MCF 10A (cell line): ENCODE measurements around the gene RGS13. TPM values are rescaled to one million over a fixed set of nuclear protein-coding genes. Genes with fewer than 3 reads are reported as not detected.

Source experiments
- BruUV-seq: library from RNA; stranded (reverse); fragments of 400-500 nt; replicated peaks from 2 replicates; lab custom pipeline; 2021; lab: Mats Ljungman, UMichigan
- CTCF ChIA-PET: fragments of 300-600 bp; sonication (Branson Sonifier 250); formaldehyde crosslinking; extraction: SDS; loops from one replicate; lab custom pipeline; 2021; ENCODE audit warnings: antibody characterized with exemption, inconsistent platforms; lab: Yijun Ruan, JAX
- POLR2A ChIA-PET: fragments of 300-600, 350-650 bp; sonication (Branson Sonifier 250); formaldehyde crosslinking; extraction: SDS; loops from one replicate; lab custom pipeline; 2020; ENCODE audit warnings: antibody characterized with exemption, inconsistent platforms; lab: Yijun Ruan, JAX
- DNase-seq: peaks from one replicate; pipeline ENCODE4 v3.0.0-alpha.2; 2018; ENCODE audit not compliant: unreplicated experiment
- H3K27ac Mint-ChIP-seq: one replicate; pipeline ENCODE4 v1.8.0; 2022; ENCODE audit warnings: mild to moderate bottlenecking, low read depth, mixed read lengths; ENCODE audit not compliant: unreplicated experiment
- H3K27me3 Mint-ChIP-seq: one replicate; pipeline ENCODE4 v1.8.0; 2022; ENCODE audit warnings: mixed read lengths; ENCODE audit not compliant: insufficient read depth, unreplicated experiment
- H3K36me3 Mint-ChIP-seq: one replicate; pipeline ENCODE4 v1.8.0; 2022; ENCODE audit warnings: mild to moderate bottlenecking, moderate library complexity, mixed read lengths; ENCODE audit not compliant: insufficient read depth, unreplicated experiment
- H3K4me1 Mint-ChIP-seq: one replicate; pipeline ENCODE4 v1.8.0; 2022; ENCODE audit warnings: mixed read lengths; ENCODE audit not compliant: insufficient read depth, unreplicated experiment
- H3K4me3 Mint-ChIP-seq: one replicate; pipeline ENCODE4 v1.8.0; 2022; ENCODE audit warnings: mild to moderate bottlenecking, moderate library complexity, mixed read lengths; ENCODE audit not compliant: unreplicated experiment
- H3K9me3 Mint-ChIP-seq: one replicate; pipeline ENCODE4 v1.8.0; 2022; ENCODE audit warnings: mixed read lengths; ENCODE audit not compliant: unreplicated experiment
- intact Hi-C: fragments of 100-400 bp; cut with micrococcal nuclease; formaldehyde crosslinking; loops from 2 replicates; pipeline ENCODE4 v1.14.1; 2022
- total RNA-seq: library from RNA; stranded (reverse); gene quantifications from 2 replicates; pipeline ENCODE4 v1.2.3, GENCODE V29; 2022
- TF ChIP-seq, protein P1 (sequence below): fragments of 200-600 bp; IDR thresholded peaks from one replicate; pipeline ENCODE4 v1.8.0; 2022; ENCODE audit warnings: antibody characterized with exemption, mild to moderate bottlenecking; ENCODE audit not compliant: unreplicated experiment

RGS13 gene
- total RNA-seq, 1 experiment from 2014 or later = not detected

GRCh38 chr1:192620071-192620635 lies 15.8 kb upstream of the RGS13 start:
- no TSS peak for BruUV-seq
- Mint-ChIP-seq H3K9me3 (no peaks in the 10 kb centered on the region), H3K27me3 (no peaks in the 10 kb centered on the region), H3K4me1 (no peaks in the 10 kb centered on the region), H3K36me3 (no peaks in the 10 kb centered on the region), H3K27ac (no peak overlapping the region), H3K4me3 (no peak overlapping the region)
- ChIA-PET CTCF (interaction anchor here (0.7 to 1.5 kb wide), 2 partner anchors 9 to 10 kb away, joined by 4 read pairs; no protein-coding TSS in a partner anchor), POLR2A (no interaction called here)
- no peak for DNase-seq
- TF ChIP-seq, protein P1, sequence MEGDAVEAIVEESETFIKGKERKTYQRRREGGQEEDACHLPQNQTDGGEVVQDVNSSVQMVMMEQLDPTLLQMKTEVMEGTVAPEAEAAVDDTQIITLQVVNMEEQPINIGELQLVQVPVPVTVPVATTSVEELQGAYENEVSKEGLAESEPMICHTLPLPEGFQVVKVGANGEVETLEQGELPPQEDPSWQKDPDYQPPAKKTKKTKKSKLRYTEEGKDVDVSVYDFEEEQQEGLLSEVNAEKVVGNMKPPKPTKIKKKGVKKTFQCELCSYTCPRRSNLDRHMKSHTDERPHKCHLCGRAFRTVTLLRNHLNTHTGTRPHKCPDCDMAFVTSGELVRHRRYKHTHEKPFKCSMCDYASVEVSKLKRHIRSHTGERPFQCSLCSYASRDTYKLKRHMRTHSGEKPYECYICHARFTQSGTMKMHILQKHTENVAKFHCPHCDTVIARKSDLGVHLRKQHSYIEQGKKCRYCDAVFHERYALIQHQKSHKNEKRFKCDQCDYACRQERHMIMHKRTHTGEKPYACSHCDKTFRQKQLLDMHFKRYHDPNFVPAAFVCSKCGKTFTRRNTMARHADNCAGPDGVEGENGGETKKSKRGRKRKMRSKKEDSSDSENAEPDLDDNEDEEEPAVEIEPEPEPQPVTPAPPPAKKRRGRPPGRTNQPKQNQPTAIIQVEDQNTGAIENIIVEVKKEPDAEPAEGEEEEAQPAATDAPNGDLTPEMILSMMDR = no peak
- intact Hi-C loops = no loop called here

DNA sequence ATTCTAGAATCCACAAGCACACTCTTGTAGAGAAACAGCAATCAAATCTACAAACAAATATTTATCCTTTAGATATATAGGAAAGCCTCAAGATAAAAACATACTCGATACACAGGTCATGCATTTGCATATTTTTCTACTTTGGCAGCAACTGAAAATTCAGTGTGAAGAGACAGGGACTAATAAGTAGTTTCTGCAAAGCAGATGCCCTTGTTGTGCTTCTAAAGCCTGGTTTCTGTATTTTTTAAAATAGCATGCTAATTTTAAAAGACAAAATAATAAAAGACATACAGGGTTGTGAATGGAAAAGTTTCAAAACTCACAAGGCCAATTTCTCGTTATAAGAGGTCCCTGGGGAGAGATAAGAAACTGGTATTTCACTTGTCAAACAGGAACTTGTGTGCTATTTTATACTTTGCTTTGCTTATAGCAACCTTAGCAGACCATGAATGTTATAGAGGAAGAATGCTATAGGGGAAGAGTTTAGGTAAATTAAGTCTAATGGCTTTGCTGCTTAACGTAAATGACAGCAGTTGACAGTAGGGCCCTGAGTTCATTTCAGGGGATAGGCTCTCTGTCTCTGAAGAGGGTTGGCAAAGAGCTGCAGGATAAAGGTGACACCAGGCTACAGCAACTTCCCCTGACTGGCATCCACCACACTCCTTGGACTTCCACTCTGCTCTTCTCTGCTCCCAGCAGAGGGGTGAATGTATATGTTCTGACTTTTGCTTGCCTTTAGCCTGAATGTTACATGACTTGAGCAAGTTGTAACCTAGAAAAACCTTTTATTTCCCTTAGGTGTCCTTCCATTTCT lies 9.4 kb upstream of the RGS13 start:
- TF ChIP-seq, protein P1 = no peak
- Mint-ChIP-seq H3K4me3 (no peak overlapping the region), H3K27ac (no peak overlapping the region), H3K9me3 (no peaks in the 10 kb centered on the region), H3K36me3 (no peaks in the 10 kb centered on the region), H3K27me3 (no peaks in the 10 kb centered on the region), H3K4me1 (no peaks in the 10 kb centered on the region)
- no TSS peak for BruUV-seq
- ChIA-PET POLR2A (no interaction called here), CTCF (interaction anchor here (1.2 kb wide), 1 partner anchor 13 kb away, joined by 3 read pairs; no protein-coding TSS in a partner anchor)
- intact Hi-C loops = no loop called here
- no peak for DNase-seq

- H3K36me3 Mint-ChIP-seq = no peaks in the 10 kb centered on the region
- POLR2A ChIA-PET = interaction anchor here (0.7 to 1.2 kb wide), 3 partner anchors 12 to 35 kb away, joined by 3 to 4 read pairs (median 3); no protein-coding TSS in a partner anchor
- H3K27ac Mint-ChIP-seq = no peak overlapping the region
- BruUV-seq = no TSS peak
- H3K4me1 Mint-ChIP-seq = no peaks in the 10 kb centered on the region
- no peaks in the 10 kb centered on the region for H3K9me3 Mint-ChIP-seq
- H3K4me3 Mint-ChIP-seq = no peak overlapping the region
- H3K27me3 Mint-ChIP-seq = no peaks in the 10 kb centered on the region
- DNase-seq = no peak
- intact Hi-C loops = no loop called here
- CTCF ChIA-PET = interaction anchor here (1.0 to 1.9 kb wide), 4 partner anchors 12 to 153 kb away, joined by 3 to 12 read pairs (median 4); no protein-coding TSS in a partner anchor
- TF ChIP-seq, protein P1 = no peak
Observed at GRCh38 chr1:192627901-192628300, 8.0 kb upstream of the RGS13 start.

GRCh38 chr1:192628396-192629057 lies 7.4 kb upstream of the RGS13 start:
- H3K27ac Mint-ChIP-seq = no peak overlapping the region
- TF ChIP-seq, protein P1 = no peak
- BruUV-seq = no TSS peak
- no peaks in the 10 kb centered on the region for H3K9me3 Mint-ChIP-seq
- DNase-seq = no peak
- H3K36me3 Mint-ChIP-seq = no peaks in the 10 kb centered on the region
- intact Hi-C loops = no loop called here
- no peak overlapping the region for H3K4me3 Mint-ChIP-seq
- H3K27me3 Mint-ChIP-seq = no peaks in the 10 kb centered on the region
- ChIA-PET CTCF (interaction anchor here (0.6 to 1.9 kb wide), 7 partner anchors 9 to 153 kb away, joined by 3 to 12 read pairs (median 4); no protein-coding TSS in a partner anchor), POLR2A (interaction anchor here (0.7 to 1.2 kb wide), 3 partner anchors 11 to 36 kb away, joined by 3 to 4 read pairs (median 3); no protein-coding TSS in a partner anchor)
- H3K4me1 Mint-ChIP-seq = no peaks in the 10 kb centered on the region
